Measurements from ENCODE around the gene SNAI3. TPM values are rescaled to one million over a fixed set of nuclear protein-coding genes. Genes with fewer than 3 reads are reported as not detected.

Gene SNAI3
- total and polyA plus RNA-seq, 2 experiments from 2014 or later = 10.3 to 19.4 TPM

DNA sequence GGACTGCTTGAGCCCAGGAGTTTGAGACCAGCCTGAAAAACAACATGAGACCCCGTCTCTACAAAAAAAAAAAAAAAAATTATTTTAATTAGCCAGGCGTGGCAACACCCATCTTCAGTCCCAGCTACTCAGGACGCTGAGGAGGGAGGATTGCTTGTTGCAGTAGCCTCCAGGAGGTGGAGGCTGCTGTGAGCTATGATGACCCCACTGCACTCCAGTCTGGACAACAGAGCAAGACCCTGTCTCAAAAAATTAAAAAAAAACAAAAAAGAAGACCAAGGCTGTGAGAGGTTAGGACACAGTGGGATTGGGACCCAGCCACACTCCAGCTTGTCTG lies 1.3 kb upstream of the SNAI3 start:
- Histone ChIP-seq H3K27ac (ENCODE audit: low read depth) (no peak overlapping the region), H3K36me3 (ENCODE audit: insufficient read depth) (no peaks in the 10 kb centered on the region), H3F3A (replicated peaks; ENCODE audit: low read depth) (0 out of 2 replicates have a peak, but pooled peaks cover 6% of the 10 kb centered on the region), H3K4me2 (no peak overlapping the region), H3K4me3 (no peak overlapping the region), H3K27me3 (ENCODE audit: insufficient read depth) (peaks cover 10% of the 10 kb centered on the region), H2AFZ (no peak overlapping the region), H3K9me2 (ENCODE audit: insufficient read depth) (no peaks in the 10 kb centered on the region), H3K79me2 (replicated peaks; ENCODE audit: insufficient read depth) (peaks cover 4% of the 10 kb centered on the region), H3K4me1 (ENCODE audit: insufficient read depth) (peaks cover 9% of the 10 kb centered on the region), H4K20me1 (replicated peaks; ENCODE audit: insufficient read depth) (no peaks in the 10 kb centered on the region)
- H3K27me3 Mint-ChIP-seq (ENCODE audit: insufficient read depth, low read depth, poor library complexity) = peaks cover 30% of the 10 kb centered on the region
- TF ChIP-seq, protein P1, sequence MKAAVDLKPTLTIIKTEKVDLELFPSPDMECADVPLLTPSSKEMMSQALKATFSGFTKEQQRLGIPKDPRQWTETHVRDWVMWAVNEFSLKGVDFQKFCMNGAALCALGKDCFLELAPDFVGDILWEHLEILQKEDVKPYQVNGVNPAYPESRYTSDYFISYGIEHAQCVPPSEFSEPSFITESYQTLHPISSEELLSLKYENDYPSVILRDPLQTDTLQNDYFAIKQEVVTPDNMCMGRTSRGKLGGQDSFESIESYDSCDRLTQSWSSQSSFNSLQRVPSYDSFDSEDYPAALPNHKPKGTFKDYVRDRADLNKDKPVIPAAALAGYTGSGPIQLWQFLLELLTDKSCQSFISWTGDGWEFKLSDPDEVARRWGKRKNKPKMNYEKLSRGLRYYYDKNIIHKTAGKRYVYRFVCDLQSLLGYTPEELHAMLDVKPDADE (IDR thresholded peaks at IDR 0.05) = no peak
- TF ChIP-seq, protein P2, sequence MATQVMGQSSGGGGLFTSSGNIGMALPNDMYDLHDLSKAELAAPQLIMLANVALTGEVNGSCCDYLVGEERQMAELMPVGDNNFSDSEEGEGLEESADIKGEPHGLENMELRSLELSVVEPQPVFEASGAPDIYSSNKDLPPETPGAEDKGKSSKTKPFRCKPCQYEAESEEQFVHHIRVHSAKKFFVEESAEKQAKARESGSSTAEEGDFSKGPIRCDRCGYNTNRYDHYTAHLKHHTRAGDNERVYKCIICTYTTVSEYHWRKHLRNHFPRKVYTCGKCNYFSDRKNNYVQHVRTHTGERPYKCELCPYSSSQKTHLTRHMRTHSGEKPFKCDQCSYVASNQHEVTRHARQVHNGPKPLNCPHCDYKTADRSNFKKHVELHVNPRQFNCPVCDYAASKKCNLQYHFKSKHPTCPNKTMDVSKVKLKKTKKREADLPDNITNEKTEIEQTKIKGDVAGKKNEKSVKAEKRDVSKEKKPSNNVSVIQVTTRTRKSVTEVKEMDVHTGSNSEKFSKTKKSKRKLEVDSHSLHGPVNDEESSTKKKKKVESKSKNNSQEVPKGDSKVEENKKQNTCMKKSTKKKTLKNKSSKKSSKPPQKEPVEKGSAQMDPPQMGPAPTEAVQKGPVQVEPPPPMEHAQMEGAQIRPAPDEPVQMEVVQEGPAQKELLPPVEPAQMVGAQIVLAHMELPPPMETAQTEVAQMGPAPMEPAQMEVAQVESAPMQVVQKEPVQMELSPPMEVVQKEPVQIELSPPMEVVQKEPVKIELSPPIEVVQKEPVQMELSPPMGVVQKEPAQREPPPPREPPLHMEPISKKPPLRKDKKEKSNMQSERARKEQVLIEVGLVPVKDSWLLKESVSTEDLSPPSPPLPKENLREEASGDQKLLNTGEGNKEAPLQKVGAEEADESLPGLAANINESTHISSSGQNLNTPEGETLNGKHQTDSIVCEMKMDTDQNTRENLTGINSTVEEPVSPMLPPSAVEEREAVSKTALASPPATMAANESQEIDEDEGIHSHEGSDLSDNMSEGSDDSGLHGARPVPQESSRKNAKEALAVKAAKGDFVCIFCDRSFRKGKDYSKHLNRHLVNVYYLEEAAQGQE (IDR thresholded peaks at IDR 0.05; ENCODE audit: unreplicated experiment) = no peak
- TF ChIP-seq, protein P3, sequence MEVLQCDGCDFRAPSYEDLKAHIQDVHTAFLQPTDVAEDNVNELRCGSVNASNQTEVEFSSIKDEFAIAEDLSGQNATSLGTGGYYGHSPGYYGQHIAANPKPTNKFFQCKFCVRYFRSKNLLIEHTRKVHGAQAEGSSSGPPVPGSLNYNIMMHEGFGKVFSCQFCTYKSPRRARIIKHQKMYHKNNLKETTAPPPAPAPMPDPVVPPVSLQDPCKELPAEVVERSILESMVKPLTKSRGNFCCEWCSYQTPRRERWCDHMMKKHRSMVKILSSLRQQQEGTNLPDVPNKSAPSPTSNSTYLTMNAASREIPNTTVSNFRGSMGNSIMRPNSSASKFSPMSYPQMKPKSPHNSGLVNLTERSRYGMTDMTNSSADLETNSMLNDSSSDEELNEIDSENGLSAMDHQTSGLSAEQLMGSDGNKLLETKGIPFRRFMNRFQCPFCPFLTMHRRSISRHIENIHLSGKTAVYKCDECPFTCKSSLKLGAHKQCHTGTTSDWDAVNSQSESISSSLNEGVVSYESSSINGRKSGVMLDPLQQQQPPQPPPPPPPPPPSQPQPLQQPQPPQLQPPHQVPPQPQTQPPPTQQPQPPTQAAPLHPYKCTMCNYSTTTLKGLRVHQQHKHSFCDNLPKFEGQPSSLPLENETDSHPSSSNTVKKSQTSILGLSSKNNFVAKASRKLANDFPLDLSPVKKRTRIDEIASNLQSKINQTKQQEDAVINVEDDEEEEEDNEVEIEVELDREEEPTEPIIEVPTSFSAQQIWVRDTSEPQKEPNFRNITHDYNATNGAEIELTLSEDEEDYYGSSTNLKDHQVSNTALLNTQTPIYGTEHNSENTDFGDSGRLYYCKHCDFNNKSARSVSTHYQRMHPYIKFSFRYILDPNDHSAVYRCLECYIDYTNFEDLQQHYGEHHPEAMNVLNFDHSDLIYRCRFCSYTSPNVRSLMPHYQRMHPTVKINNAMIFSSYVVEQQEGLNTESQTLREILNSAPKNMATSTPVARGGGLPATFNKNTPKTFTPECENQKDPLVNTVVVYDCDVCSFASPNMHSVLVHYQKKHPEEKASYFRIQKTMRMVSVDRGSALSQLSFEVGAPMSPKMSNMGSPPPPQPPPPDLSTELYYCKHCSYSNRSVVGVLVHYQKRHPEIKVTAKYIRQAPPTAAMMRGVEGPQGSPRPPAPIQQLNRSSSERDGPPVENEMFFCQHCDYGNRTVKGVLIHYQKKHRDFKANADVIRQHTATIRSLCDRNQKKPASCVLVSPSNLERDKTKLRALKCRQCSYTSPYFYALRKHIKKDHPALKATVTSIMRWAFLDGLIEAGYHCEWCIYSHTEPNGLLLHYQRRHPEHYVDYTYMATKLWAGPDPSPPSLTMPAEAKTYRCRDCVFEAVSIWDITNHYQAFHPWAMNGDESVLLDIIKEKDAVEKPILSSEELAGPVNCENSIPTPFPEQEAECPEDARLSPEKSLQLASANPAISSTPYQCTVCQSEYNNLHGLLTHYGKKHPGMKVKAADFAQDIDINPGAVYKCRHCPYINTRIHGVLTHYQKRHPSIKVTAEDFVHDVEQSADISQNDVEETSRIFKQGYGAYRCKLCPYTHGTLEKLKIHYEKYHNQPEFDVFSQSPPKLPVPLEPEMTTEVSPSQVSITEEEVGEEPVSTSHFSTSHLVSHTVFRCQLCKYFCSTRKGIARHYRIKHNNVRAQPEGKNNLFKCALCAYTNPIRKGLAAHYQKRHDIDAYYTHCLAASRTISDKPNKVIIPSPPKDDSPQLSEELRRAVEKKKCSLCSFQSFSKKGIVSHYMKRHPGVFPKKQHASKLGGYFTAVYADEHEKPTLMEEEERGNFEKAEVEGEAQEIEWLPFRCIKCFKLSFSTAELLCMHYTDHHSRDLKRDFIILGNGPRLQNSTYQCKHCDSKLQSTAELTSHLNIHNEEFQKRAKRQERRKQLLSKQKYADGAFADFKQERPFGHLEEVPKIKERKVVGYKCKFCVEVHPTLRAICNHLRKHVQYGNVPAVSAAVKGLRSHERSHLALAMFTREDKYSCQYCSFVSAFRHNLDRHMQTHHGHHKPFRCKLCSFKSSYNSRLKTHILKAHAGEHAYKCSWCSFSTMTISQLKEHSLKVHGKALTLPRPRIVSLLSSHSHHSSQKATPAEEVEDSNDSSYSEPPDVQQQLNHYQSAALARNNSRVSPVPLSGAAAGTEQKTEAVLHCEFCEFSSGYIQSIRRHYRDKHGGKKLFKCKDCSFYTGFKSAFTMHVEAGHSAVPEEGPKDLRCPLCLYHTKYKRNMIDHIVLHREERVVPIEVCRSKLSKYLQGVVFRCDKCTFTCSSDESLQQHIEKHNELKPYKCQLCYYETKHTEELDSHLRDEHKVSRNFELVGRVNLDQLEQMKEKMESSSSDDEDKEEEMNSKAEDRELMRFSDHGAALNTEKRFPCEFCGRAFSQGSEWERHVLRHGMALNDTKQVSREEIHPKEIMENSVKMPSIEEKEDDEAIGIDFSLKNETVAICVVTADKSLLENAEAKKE (CRISPR knock-in tag; IDR thresholded peaks at IDR 0.05) = no peak
- TF ChIP-seq POLR2AphosphoS5 (IDR thresholded peaks at IDR 0.05; ENCODE audit: low read depth) (no peak), ZNF114 (CRISPR knock-in tag; IDR thresholded peaks at IDR 0.05) (no peak), NANOG (IDR thresholded peaks at IDR 0.05; ENCODE audit: borderline replicate concordance) (no peak), CREB1 (CRISPR knock-in tag; IDR thresholded peaks at IDR 0.05; ENCODE audit: low read depth) (no peak), EZH2phosphoT487 (IDR thresholded peaks at IDR 0.05; ENCODE audit: unreplicated experiment) (no peak), ZNF331 (CRISPR knock-in tag; IDR thresholded peaks at IDR 0.05; ENCODE audit: low read depth) (no peak), EZH2 (IDR thresholded peaks at IDR 0.05; ENCODE audit: low read depth, unreplicated experiment) (no peak), STAT1 (IDR thresholded peaks at IDR 0.05; ENCODE audit: unreplicated experiment) (no peak), JUNB (IDR thresholded peaks at IDR 0.05; ENCODE audit: unreplicated experiment) (no peak)
- TF ChIP-seq, protein P4, sequence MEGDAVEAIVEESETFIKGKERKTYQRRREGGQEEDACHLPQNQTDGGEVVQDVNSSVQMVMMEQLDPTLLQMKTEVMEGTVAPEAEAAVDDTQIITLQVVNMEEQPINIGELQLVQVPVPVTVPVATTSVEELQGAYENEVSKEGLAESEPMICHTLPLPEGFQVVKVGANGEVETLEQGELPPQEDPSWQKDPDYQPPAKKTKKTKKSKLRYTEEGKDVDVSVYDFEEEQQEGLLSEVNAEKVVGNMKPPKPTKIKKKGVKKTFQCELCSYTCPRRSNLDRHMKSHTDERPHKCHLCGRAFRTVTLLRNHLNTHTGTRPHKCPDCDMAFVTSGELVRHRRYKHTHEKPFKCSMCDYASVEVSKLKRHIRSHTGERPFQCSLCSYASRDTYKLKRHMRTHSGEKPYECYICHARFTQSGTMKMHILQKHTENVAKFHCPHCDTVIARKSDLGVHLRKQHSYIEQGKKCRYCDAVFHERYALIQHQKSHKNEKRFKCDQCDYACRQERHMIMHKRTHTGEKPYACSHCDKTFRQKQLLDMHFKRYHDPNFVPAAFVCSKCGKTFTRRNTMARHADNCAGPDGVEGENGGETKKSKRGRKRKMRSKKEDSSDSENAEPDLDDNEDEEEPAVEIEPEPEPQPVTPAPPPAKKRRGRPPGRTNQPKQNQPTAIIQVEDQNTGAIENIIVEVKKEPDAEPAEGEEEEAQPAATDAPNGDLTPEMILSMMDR (conservative IDR thresholded peaks at IDR 0.05; ENCODE audit: low read depth in 2 of 2) = no peak
- no peaks in the 10 kb centered on the region for H3K9me3 Mint-ChIP-seq
- H3K27ac Mint-ChIP-seq = no peak overlapping the region
- DNase-seq (ENCODE audit: low spot score) = no peak
- no peaks in the 10 kb centered on the region for H3K36me3 Mint-ChIP-seq (ENCODE audit: low read depth)
- H3K4me1 Mint-ChIP-seq = peaks cover 15% of the 10 kb centered on the region
- no peak for ATAC-seq
- H3K4me3 Mint-ChIP-seq = no peak overlapping the region

All from GM23338 (cell line).